Neural cell (in vitro differentiated cells): Measurements from ENCODE around the gene HMGB3. TPM values are rescaled to one million over a fixed set of nuclear protein-coding genes. Genes with fewer than 3 reads are reported as not detected.

Experiments
- H2AFZ ChIP-seq: fragments of 200-600, 300-800 bp; sonication (generic), shearing (Covaris generic); 2 replicates; pipeline ENCODE4 v1.6.0; 2014; ENCODE audit warnings: low read depth, mild to moderate bottlenecking, antibody characterized with exemption, low read length, moderate library complexity
- H3F3A ChIP-seq: fragments of 200-600 bp; shearing (Covaris generic); 2 replicates; pipeline ENCODE4 v1.6.1; 2016; ENCODE audit warnings: mild to moderate bottlenecking, moderate library complexity, mixed read lengths, antibody characterized with exemption, low read length; ENCODE audit not compliant: insufficient read depth, poor library complexity, severe bottlenecking
- H3K27ac ChIP-seq: fragments of 200-600, 300-800 bp; sonication (generic), shearing (Covaris generic); 2 replicates; pipeline ENCODE4 v1.5.1; 2014; ENCODE audit warnings: mild to moderate bottlenecking, low read length, moderate library complexity
- H3K27me3 ChIP-seq: fragments of 300-800, 200-600 bp; sonication (generic), shearing (Covaris generic); 2 replicates; pipeline ENCODE4 v1.6.0; 2014; ENCODE audit warnings: mild to moderate bottlenecking, low read depth, low read length, moderate library complexity; ENCODE audit not compliant: insufficient read depth
- H3K36me3 ChIP-seq: fragments of 300-800, 200-600 bp; sonication (generic), shearing (Covaris generic); 2 replicates; pipeline ENCODE4 v1.5.1; 2014; ENCODE audit warnings: mild to moderate bottlenecking, antibody characterized with exemption, low read length, moderate library complexity; ENCODE audit not compliant: insufficient read depth
- H3K4me2 ChIP-seq: fragments of 300-800, 200-600 bp; sonication (generic), shearing (Covaris generic); 2 replicates; pipeline ENCODE4 v1.6.0; 2014; ENCODE audit warnings: mild to moderate bottlenecking, low read length
- H3K4me3 ChIP-seq: fragments of 300-800, 200-600 bp; sonication (generic), shearing (Covaris generic); 2 replicates; pipeline ENCODE4 v1.5.1; 2014; ENCODE audit warnings: mild to moderate bottlenecking, low read length, moderate library complexity
- H3K79me2 ChIP-seq: fragments of 200-600 bp; shearing (Covaris generic); replicated peaks from 2 replicates; pipeline ENCODE4 v1.6.0; 2014; ENCODE audit warnings: mild to moderate bottlenecking, low read length, moderate library complexity; ENCODE audit not compliant: insufficient read depth
- H3K9ac ChIP-seq: fragments of 300-800, 200-600 bp; sonication (generic), shearing (Covaris generic); 2 replicates; pipeline ENCODE4 v1.6.1; 2016; ENCODE audit warnings: mild to moderate bottlenecking, low read length, mixed read lengths
- H3K9me2 ChIP-seq: fragments of 200-600 bp; shearing (Covaris generic); 2 replicates; pipeline ENCODE4 v1.6.1; 2016; ENCODE audit warnings: mild to moderate bottlenecking, low read length, mixed read lengths; ENCODE audit not compliant: insufficient read depth
- H3K9me3 ChIP-seq: fragments of 200-600, 300-800 bp; sonication (generic), shearing (Covaris generic); 2 replicates; pipeline ENCODE4 v1.6.1; 2016; ENCODE audit warnings: mild to moderate bottlenecking, mixed run types, low read length, moderate library complexity, mixed read lengths
- H4K20me1 ChIP-seq: fragments of 200-600 bp; shearing (Covaris generic); 2 replicates; pipeline ENCODE4 v1.6.1; 2016; ENCODE audit warnings: mild to moderate bottlenecking, mixed run types; ENCODE audit not compliant: insufficient read depth
- EP300 ChIP-seq: fragments of 450-650 bp; conservative IDR thresholded peaks from 2 replicates; pipeline ENCODE4 v1.6.1; 2014; ENCODE audit warnings: antibody characterized with exemption, mild to moderate bottlenecking, moderate library complexity; ENCODE audit not compliant: poor library complexity, severe bottlenecking
- EZH2 ChIP-seq: fragments of 200-600, 300-800 bp; shearing (Covaris generic), sonication (generic); IDR thresholded peaks from 2 replicates; pipeline ENCODE4 v1.6.1; 2014; ENCODE audit warnings: antibody characterized with exemption, low read length, borderline replicate concordance, mild to moderate bottlenecking; ENCODE audit not compliant: insufficient read depth, poor library complexity, severe bottlenecking
- MXI1 ChIP-seq: fragments of 450-650 bp; conservative IDR thresholded peaks from 2 replicates; pipeline ENCODE4 v1.6.1; 2014; ENCODE audit warnings: antibody characterized with exemption, mild to moderate bottlenecking; ENCODE audit not compliant: poor library complexity, severe bottlenecking
- POLR2AphosphoS5 ChIP-seq: IDR thresholded peaks from 2 replicates; pipeline ENCODE4 v1.6.1; 2012
- RAD21 ChIP-seq: fragments of 450-650 bp; conservative IDR thresholded peaks from 2 replicates; pipeline ENCODE4 v1.6.1; 2014; ENCODE audit warnings: antibody characterized with exemption, mild to moderate bottlenecking, moderate library complexity
- REST ChIP-seq: IDR thresholded peaks from 2 replicates; pipeline ENCODE4 v1.6.1; 2012; ENCODE audit warnings: borderline replicate concordance
- SMC3 ChIP-seq: fragments of 450-650 bp; conservative IDR thresholded peaks from 2 replicates; pipeline ENCODE4 v1.6.1; 2014; ENCODE audit warnings: antibody characterized with exemption, mild to moderate bottlenecking, moderate library complexity; ENCODE audit not compliant: poor library complexity
- TAF1 ChIP-seq: IDR thresholded peaks from 2 replicates; pipeline ENCODE4 v1.6.1; 2012; ENCODE audit warnings: low read depth
- polyA plus RNA-seq: library from polyadenylated mRNA; depleted of rRNA; stranded (reverse); fragments of >200 nt; gene quantifications from 2 replicates; pipeline ENCODE4 v1.2.3, GENCODE V29; 2014
- TF ChIP-seq, protein P1 (sequence below): fragments of 450-650 bp; IDR thresholded peaks from 2 replicates; pipeline ENCODE4 v1.5.1; 2014; ENCODE audit warnings: antibody characterized with exemption, mild to moderate bottlenecking, moderate library complexity; ENCODE audit not compliant: poor library complexity, severe bottlenecking

HMGB3 gene
- polyA plus RNA-seq, 1 donor from 2014 or later = 249 TPM

DNA sequence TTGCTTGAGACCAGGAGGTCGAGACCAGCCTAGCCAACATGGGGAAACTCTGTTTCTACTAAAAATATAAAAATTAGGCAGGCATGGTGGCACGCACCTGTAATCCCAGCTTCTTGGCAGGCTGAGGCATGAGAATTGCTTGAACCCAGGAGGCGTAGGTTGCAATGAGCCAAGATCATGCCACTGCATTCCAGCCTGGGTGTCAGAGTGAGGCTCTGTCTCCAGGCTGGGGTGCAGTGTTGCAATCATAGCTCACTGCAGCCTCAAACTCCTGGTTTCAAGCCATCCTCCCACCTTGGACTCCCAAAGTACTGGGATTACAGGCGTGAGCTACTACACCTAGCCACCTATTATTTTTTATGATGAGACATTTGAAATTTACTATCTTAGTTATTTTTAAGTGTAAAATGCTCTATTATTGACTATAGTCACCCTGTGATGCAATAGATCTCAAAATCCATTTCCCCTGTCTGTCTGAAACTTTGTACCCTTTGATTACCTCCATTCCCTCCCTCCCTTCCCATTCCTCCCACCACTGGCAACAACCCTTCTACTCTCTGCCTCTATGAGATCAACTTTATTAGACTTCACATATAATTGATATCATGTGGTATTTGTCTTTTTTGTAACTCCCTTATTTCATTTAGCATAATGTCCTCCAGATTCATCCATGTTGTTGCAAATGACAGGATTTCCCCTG is 23.4 kb downstream of the HMGB3 start:
- no peaks in the 10 kb centered on the region for H3K9me2 ChIP-seq
- no peak overlapping the region for H3K4me2 ChIP-seq
- H3K4me3 ChIP-seq = no peak overlapping the region
- TF ChIP-seq SMC3 (no peak), REST (no peak), RAD21 (no peak), TAF1 (no peak), MXI1 (no peak), EP300 (no peak), EZH2 (no peak), POLR2AphosphoS5 (no peak)
- TF ChIP-seq, protein P1, sequence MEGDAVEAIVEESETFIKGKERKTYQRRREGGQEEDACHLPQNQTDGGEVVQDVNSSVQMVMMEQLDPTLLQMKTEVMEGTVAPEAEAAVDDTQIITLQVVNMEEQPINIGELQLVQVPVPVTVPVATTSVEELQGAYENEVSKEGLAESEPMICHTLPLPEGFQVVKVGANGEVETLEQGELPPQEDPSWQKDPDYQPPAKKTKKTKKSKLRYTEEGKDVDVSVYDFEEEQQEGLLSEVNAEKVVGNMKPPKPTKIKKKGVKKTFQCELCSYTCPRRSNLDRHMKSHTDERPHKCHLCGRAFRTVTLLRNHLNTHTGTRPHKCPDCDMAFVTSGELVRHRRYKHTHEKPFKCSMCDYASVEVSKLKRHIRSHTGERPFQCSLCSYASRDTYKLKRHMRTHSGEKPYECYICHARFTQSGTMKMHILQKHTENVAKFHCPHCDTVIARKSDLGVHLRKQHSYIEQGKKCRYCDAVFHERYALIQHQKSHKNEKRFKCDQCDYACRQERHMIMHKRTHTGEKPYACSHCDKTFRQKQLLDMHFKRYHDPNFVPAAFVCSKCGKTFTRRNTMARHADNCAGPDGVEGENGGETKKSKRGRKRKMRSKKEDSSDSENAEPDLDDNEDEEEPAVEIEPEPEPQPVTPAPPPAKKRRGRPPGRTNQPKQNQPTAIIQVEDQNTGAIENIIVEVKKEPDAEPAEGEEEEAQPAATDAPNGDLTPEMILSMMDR = no peak
- H3K36me3 ChIP-seq = no peaks in the 10 kb centered on the region
- H2AFZ ChIP-seq = no peak overlapping the region
- no peak overlapping the region for H3K9ac ChIP-seq
- H3K9me3 ChIP-seq = no peaks in the 10 kb centered on the region
- H3K27me3 ChIP-seq = no peaks in the 10 kb centered on the region
- no peaks in the 10 kb centered on the region for H3K79me2 ChIP-seq
- H4K20me1 ChIP-seq = no peaks in the 10 kb centered on the region
- no peak overlapping the region for H3K27ac ChIP-seq
- H3F3A ChIP-seq = no peaks in the 10 kb centered on the region

DNA sequence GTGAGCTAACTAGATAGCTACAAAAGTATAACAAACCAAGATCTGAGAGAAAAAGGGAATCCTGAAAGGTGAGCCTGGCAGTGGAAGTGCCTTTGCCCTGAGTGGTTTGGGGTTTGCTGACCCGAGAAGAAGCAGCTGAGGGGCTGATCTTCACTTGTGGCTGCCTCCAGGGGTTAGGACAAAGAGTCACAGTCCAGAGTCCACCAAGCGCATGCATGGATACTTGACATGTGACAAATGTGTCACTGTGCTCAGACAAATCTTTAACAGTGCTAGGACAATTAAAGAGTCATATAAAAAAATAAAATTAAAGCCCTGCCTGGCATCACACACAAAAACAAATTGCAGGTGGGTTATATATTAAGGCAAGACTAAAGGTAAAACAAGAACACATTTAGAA is 26.4 kb downstream of the HMGB3 start:
- Histone ChIP-seq H3K4me3 (no peak overlapping the region), H3K9ac (no peak overlapping the region), H3K27ac (no peak overlapping the region), H3F3A (no peaks in the 10 kb centered on the region), H3K9me3 (no peaks in the 10 kb centered on the region), H3K27me3 (no peaks in the 10 kb centered on the region), H3K9me2 (no peaks in the 10 kb centered on the region), H3K79me2 (no peaks in the 10 kb centered on the region), H3K36me3 (no peaks in the 10 kb centered on the region), H2AFZ (no peak overlapping the region), H4K20me1 (no peaks in the 10 kb centered on the region), H3K4me2 (no peak overlapping the region)
- TF ChIP-seq RAD21 (no peak), POLR2AphosphoS5 (no peak), MXI1 (no peak), SMC3 (no peak), EZH2 (no peak), EP300 (no peak), REST (no peak), TAF1 (no peak)
- TF ChIP-seq, protein P1 = no peak
